Effector memory CD4-positive, alpha-beta T cell (primary cell): ENCODE measurements around the gene TPP1.

Source experiments
- DNase-seq, 3 donors: peaks; one replicate each; pipeline ENCODE4 v3.0.0-alpha.2; 2020
- H3K27ac ChIP-seq: 2 replicates; pipeline ENCODE4 v1.7.0; 2013; ENCODE audit warnings: mild to moderate bottlenecking, low read length, moderate library complexity; ENCODE audit not compliant: insufficient read depth, poor library complexity, severe bottlenecking
- H3K27me3 ChIP-seq: replicated peaks from 2 replicates; pipeline ENCODE4 v1.7.0; 2013; ENCODE audit warnings: mild to moderate bottlenecking, low read length; ENCODE audit not compliant: insufficient read depth, control insufficient read depth, poor library complexity, severe bottlenecking
- H3K36me3 ChIP-seq: 2 replicates; pipeline ENCODE4 v1.7.0; 2013; ENCODE audit warnings: mild to moderate bottlenecking, low read length, moderate library complexity; ENCODE audit not compliant: control insufficient read depth, insufficient read depth
- H3K4me1 ChIP-seq: 2 replicates; pipeline ENCODE4 v1.7.0; 2013; ENCODE audit warnings: low read length, mild to moderate bottlenecking; ENCODE audit not compliant: control insufficient read depth, insufficient read depth, poor library complexity, severe bottlenecking
- H3K4me3 ChIP-seq: 2 replicates; pipeline ENCODE4 v1.7.0; 2013; ENCODE audit warnings: low read length, low read depth, mild to moderate bottlenecking; ENCODE audit not compliant: insufficient read depth, poor library complexity, severe bottlenecking
- H3K9me3 ChIP-seq: 2 replicates; pipeline ENCODE4 v1.7.0; 2013; ENCODE audit warnings: mild to moderate bottlenecking, low read length, moderate library complexity; ENCODE audit not compliant: control insufficient read depth

Gene TPP1

DNA sequence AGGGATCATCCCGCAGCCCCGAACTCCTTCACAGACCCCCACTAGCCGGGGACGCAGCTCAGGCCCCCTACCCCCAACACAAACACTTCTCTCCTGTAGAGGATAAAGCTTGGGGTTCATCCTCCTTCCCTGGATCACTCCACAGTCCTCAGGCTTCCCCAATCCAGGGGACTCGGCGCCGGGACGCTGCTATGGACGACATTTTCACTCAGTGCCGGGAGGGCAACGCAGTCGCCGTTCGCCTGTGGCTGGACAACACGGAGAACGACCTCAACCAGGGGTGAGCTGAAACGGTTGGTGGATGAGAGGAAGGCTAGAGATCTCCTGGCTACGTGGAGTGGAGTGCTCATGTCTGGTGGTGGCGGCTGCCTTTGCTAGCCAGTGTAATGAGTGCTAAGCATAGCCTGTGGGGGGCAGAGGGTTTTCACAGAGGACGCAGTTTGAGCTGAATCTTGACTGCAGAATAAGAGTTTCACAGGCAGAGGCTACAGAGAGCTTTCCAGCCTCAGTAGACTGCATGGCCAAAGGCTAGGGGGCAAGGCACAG, 15.1 kb downstream of the TPP1 start:
- Histone ChIP-seq H3K4me3 (peak overlapping the region; percentile 95), H3K27ac (peak overlapping the region; percentile 82), H3K36me3 (peaks cover 39% of the 10 kb centered on the region), H3K9me3 (no peaks in the 10 kb centered on the region), H3K4me1 (peaks cover 38% of the 10 kb centered on the region), H3K27me3 (no peaks in the 10 kb centered on the region)
- peak in 2 of 3 donors; percentile 26 to 30 for DNase-seq

DNA sequence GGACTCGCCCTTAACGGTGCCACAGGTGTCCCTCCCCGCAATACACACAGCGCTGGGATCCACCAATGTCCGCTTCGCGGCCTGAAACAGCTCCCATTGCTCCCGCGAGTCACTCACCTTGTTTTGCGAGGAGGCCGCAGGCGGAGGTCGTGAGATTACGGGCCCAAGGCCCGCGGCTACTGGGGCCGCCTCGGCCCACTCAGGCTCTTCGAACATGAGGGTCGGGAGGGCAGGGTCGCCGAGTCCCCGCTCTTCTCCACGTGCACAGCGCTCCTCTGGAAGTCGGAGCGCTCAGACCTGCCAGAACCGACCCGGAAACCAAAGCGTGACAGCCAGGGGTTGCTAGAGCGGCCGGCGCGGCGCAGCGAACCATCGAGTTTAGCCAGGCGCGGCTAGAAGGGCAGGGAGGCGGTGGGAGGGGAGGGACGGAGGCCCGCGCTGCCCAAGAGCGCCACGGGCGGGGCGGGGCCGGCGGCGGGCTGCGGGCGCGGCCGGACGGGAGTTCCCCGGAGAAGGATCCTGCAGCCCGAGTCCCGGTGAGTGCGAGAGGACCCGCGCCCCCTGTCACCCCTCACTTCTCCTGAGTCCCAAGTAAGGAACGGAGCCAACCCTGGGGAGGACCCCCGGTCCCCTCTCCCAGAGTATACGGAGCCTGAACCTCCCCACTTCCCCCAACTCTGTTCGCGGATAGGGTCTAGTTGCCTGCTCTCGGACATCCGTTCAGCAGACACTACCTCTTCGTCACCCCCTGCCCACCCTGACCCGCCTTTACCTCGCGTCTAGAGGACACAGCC, 15.7 kb downstream of the TPP1 start, which contains the start of the genes ILK and RRP8:
ILK (plus strand) TSS at position 488 of the 794 bp plus-strand sequence. CDS start 498 bp downstream, outside the sequence.
RRP8 (minus strand) TSS at position 330 of the 794 bp plus-strand sequence; CDS start at position 216, 114 bp downstream.
- Histone ChIP-seq H3K27ac (peak within 1 kb of the TSS; percentile 82), H3K9me3 (no peaks in the 10 kb centered on the region), H3K27me3 (no peaks in the 10 kb centered on the region), H3K36me3 (peaks cover 39% of the 10 kb centered on the region), H3K4me3 (peak within 1 kb of the TSS; percentile 95), H3K4me1 (peaks cover 38% of the 10 kb centered on the region)
- peak; percentile 76 to 80 (median 76) for DNase-seq

DNA sequence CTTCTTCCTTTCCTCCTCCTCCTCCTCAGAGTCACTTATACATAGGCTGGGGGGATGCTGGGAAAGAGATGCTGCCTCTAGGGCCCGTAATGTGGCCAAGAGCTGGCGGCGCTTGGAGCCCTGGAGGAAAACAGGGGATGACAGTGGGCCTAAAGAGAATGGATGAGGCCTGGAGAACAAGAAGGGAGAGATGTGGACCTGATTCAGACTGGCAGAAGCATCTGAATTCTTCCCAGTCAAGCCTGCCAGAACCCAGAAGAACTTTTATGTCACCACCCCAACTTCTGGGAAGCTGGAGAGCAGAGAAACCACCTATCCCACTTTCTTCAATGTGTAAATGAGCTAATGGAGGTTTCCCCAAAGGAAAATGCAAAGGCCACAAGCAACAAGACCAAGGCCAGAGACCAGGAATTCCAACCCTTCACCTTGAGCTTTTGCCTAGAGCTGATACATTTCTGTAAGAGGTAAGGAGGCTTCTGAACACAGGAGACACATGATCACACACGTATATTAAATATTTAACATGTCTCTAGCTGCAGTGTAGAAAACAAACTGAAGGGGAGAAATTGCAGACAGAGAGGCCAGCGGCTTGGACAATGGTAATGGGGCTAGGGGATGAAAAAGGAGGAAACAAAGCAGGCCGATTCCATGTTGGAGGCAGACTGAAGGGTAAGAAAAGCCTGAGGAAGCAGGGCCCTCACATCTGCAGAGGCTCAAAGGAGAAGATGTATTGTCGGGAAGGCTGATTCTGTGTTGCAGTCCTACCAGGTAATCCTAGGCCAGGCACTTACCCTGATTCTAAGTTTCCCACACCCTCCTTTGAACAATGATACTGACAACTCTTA, 16.9 kb downstream of the TPP1 start:
- Histone ChIP-seq H3K4me1 (peaks cover 29% of the 10 kb centered on the region), H3K4me3 (peak overlapping the region; percentile 95), H3K9me3 (no peaks in the 10 kb centered on the region), H3K36me3 (peaks cover 40% of the 10 kb centered on the region), H3K27ac (peak overlapping the region; percentile 82), H3K27me3 (no peaks in the 10 kb centered on the region)
- DNase-seq = no peak

DNA sequence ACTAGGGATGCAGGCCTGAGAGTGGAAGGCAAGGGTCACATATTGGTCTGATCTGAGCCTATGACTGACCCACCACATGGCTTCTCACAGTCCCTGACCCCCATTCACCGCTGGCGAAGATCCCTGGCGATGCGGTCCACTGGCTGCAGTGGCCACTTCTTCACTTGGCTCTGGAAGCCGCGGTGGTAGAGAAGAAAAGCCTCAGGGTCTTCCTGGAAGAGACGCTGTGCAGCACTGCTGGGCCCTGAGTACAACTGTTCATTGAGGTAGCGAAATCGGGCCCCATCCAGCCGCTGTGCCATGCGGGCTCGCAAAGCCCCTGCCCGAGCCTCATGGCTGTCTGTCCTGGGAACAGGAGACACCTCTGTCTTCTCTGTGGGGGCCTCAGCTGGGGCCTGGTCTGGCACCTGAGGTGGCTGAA, 18.2 kb downstream of the TPP1 start:
- H3K4me1 ChIP-seq = peaks cover 17% of the 10 kb centered on the region
- H3K4me3 ChIP-seq = no peak overlapping the region
- H3K9me3 ChIP-seq = no peaks in the 10 kb centered on the region
- no peaks in the 10 kb centered on the region for H3K27me3 ChIP-seq
- H3K36me3 ChIP-seq = peaks cover 52% of the 10 kb centered on the region
- no peak for DNase-seq
- H3K27ac ChIP-seq = no peak overlapping the region

DNA sequence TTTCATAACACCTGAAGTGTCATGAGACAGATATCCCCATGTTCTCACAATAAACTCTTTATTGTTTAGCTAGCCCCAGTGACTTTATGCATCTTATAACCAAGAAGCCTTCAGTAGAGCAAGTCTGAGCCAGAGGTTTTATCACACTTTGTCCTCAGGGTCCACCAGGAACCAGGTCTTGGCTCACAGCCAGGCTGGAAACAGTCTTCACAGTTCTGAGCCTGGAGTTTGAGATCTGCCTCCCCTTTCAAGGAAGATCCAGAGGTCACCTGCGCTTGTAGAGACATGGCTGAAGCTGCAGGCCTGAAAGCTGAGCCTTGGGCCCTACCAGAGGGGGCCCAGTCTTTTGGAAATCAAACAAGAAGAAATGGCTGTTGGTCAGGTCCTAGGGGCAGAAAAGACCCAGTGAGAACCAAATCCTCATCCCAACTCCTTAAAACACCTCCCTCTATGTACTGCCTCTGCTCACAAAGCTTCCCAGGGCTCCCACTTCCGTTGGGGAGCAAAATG, 19.3 kb downstream of the TPP1 start:
- peaks cover 8% of the 10 kb centered on the region for H3K4me1 ChIP-seq
- no peak for DNase-seq
- H3K4me3 ChIP-seq = no peak overlapping the region
- H3K36me3 ChIP-seq = peaks cover 56% of the 10 kb centered on the region
- no peak overlapping the region for H3K27ac ChIP-seq
- no peaks in the 10 kb centered on the region for H3K9me3 ChIP-seq
- H3K27me3 ChIP-seq = no peaks in the 10 kb centered on the region

DNA sequence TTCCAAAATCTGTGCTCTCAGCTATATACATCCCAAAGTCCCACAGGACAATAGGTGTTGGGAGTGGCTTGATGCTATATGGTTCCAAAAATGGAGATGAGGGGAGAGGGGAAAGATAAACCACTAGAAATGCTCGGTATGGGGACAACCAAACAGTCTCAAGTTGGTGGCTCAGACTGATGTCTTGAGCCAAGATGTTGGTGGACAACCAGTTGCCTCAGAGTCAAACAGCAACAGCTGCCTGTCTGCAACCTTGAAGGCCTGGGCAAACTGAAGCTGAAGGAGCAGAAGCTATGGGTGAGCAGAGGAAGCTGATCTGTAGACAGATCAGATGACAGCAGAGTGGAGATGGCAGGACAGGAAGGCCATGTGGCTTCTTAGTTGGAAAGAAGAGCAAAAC, 19.8 kb downstream of the TPP1 start:
- Histone ChIP-seq H3K9me3 (no peaks in the 10 kb centered on the region), H3K27me3 (no peaks in the 10 kb centered on the region), H3K36me3 (peaks cover 56% of the 10 kb centered on the region), H3K4me3 (no peak overlapping the region), H3K27ac (no peak overlapping the region), H3K4me1 (peaks cover 3% of the 10 kb centered on the region)
- no peak for DNase-seq

DNA sequence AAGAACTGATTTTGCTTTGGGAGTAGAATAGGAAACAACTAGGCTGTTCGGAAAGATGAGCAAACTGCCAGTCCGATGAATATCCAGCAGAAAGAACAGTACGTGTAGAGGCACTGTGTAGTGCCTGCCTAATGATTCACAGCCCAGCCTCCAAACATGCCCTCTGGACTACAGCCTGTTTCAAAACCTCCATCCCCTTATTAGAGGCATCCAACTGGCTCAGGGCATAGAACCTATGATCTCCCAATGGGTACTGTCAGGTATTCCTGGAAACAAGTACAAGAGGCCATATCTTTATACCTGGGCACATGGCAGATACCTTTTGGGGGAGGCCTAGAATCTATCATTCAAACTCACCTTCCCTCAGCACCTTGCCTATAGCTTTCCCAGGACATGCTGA, 20.7 kb downstream of the TPP1 start:
- no peak overlapping the region for H3K27ac ChIP-seq

DNA sequence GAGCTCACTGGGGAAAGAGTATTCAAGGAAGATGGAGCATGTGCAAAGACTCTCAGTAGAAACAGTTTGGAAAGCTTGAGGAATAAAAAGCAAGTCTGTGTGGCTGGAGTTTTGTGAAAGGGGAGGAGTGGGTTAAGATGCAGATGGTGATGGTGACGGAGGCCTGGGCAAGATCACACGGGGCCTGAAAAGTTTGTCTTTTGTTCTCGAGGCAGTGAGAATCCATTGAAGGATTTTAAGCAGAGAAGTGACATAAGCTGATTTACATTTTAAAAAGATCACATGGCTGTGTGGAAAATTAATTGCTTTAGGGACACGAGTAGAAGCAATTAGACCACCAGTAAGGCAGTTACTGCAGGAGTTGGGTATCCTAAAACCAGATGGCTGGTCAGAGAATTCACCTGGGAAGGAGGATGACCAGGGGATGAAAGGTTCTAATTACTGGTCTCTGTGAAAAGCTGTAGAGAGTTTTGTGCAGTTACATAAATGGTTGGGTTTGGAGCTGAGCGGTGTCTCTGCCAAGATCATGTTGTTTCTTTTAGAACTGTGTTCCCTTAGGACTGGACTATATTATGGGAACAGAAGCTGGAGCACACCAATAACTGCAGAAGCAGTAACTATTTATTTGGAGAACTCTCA, 22.9 kb downstream of the TPP1 start:
- Histone ChIP-seq H3K27ac (no peak overlapping the region), H3K4me1 (no peaks in the 10 kb centered on the region), H3K9me3 (no peaks in the 10 kb centered on the region), H3K27me3 (no peaks in the 10 kb centered on the region), H3K4me3 (no peak overlapping the region), H3K36me3 (peaks cover 57% of the 10 kb centered on the region)
- DNase-seq = no peak

More for the DNA sequence above, 20.7 kb downstream of the TPP1 start:
- no peak for DNase-seq
- Histone ChIP-seq H3K9me3 (no peaks in the 10 kb centered on the region), H3K27me3 (no peaks in the 10 kb centered on the region), H3K36me3 (peaks cover 56% of the 10 kb centered on the region), H3K4me3 (no peak overlapping the region), H3K4me1 (no peaks in the 10 kb centered on the region)

DNA sequence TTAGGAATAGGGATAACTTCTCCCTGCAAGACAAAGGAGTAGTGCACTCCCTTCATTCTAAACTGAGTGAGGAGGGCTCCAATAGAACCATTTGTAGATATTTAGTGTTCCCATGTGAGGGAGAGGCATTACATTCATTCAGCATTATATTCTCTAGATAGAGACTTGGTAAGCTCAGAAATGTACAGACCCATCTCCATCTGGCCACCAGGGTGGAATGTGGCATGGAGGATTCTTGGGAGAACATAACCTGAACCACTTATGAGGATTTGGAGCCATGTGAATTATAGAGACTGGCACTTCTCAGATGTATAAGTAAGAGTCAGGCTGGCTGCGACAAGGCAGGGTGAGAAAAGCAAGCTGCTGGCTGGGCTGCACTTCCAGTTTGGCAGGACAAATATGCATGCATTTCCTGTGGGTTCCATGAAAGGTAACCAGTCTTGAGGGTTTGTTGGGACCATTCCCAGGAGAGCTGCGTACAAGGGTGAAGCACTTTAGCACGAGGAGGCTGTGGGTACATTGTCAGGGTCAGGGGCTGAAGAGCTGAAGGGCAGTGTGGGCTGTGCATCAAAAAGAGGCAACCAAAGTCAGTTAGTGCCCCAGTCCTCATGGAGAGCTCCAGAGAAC, 25.0 kb downstream of the TPP1 start:
- no peaks in the 10 kb centered on the region for H3K27me3 ChIP-seq
- H3K27ac ChIP-seq = no peak overlapping the region
- no peaks in the 10 kb centered on the region for H3K9me3 ChIP-seq
- no peak overlapping the region for H3K4me3 ChIP-seq
- H3K36me3 ChIP-seq = peaks cover 39% of the 10 kb centered on the region
- H3K4me1 ChIP-seq = no peaks in the 10 kb centered on the region
- DNase-seq = no peak
